GM06990 (cell line): ENCODE measurements around the gene DDX23.
A peak's percentile ranks its signal among the peaks of the same experiment; 100 is the strongest.

Experiments
- DNase-seq: peaks from one replicate; pipeline ENCODE4 v3.0.0-alpha.2; 2011; ENCODE audit not compliant: insufficient read length; ENCODE audit errors: extremely low read depth
- H3K27me3 ChIP-seq: replicated peaks from 2 replicates; pipeline ENCODE4 v1.6.0; 2011; ENCODE audit warnings: low read length; ENCODE audit not compliant: control insufficient read depth, insufficient read depth
- H3K36me3 ChIP-seq: 2 replicates; pipeline ENCODE4 v1.5.1; 2011; ENCODE audit warnings: low read length; ENCODE audit not compliant: control insufficient read depth, insufficient read depth
- H3K4me3 ChIP-seq: replicated peaks from 2 replicates; pipeline ENCODE4 v1.5.1; 2011; ENCODE audit warnings: low read depth, mild to moderate bottlenecking, control low read depth, low read length
- CTCF ChIP-seq: IDR thresholded peaks from 2 replicates; pipeline ENCODE4 v1.5.1; 2011; ENCODE audit warnings: low read length, control low read depth, mild to moderate bottlenecking, inconsistent platforms; ENCODE audit not compliant: insufficient read depth, poor library complexity, severe bottlenecking

DDX23 gene

GRCh38 chr12:48795550-48796455, 56.2 kb downstream of the DDX23 start:
- H3K36me3 ChIP-seq = no peaks in the 10 kb centered on the region
- DNase-seq = no peak
- H3K4me3 ChIP-seq = no peak overlapping the region
- peak; percentile 88 for TF ChIP-seq CTCF
- no peaks in the 10 kb centered on the region for H3K27me3 ChIP-seq

- DNase-seq = no peak
- H3K36me3 ChIP-seq = no peaks in the 10 kb centered on the region
- H3K27me3 ChIP-seq = no peaks in the 10 kb centered on the region
- no peak for TF ChIP-seq CTCF
- no peak overlapping the region for H3K4me3 ChIP-seq
These were observed 57.1 kb downstream of the DDX23 start for GRCh38 chr12:48794870-48795269.

GRCh38 chr12:48793696-48794095, 58.3 kb downstream of the DDX23 start:
- no peaks in the 10 kb centered on the region for H3K36me3 ChIP-seq
- H3K27me3 ChIP-seq = no peaks in the 10 kb centered on the region
- no peak for DNase-seq
- no peak overlapping the region for H3K4me3 ChIP-seq
- no peak for TF ChIP-seq CTCF

- Histone ChIP-seq H3K27me3 (peaks cover 4% of the 10 kb centered on the region), H3K4me3 (no peak overlapping the region), H3K36me3 (no peaks in the 10 kb centered on the region)
- no peak for TF ChIP-seq CTCF
- no peak for DNase-seq
These were observed 62.1 kb downstream of the DDX23 start for GRCh38 chr12:48789858-48790326.

GRCh38 chr12:48788854-48789775, 62.8 kb downstream of the DDX23 start, which contains the start of gene ADCY6:
ADCY6 (minus strand) TSS chr12:48789089; CDS start chr12:48783434, 5,655 bp downstream.
- Histone ChIP-seq H3K4me3 (peak within 1 kb of the TSS; percentile 37), H3K36me3 (no peaks in the 10 kb centered on the region), H3K27me3 (peaks cover 4% of the 10 kb centered on the region)
- no peak for TF ChIP-seq CTCF
- DNase-seq = no peak
